GM12891 (cell line): ENCODE measurements around the gene RIMBP3B.
"Not testable (repeated sequence)": the region's sequence is repeated elsewhere in the genome, so short reads cannot be mapped to it uniquely, and the experiment has no call there.

ENCODE experiments used
- POLR2A ChIP-seq: IDR thresholded peaks from 2 replicates; pipeline ENCODE4 v1.6.1; 2011; ENCODE audit warnings: low read depth, low read length, control low read depth
- POLR2AphosphoS5 ChIP-seq: IDR thresholded peaks from 2 replicates; pipeline ENCODE4 v1.6.1; 2011; ENCODE audit warnings: low read depth, low read length, control low read depth
- TAF1 ChIP-seq: IDR thresholded peaks from 2 replicates; pipeline ENCODE4 v1.6.1; 2011; ENCODE audit warnings: low read depth, low read length, control low read depth

DNA sequence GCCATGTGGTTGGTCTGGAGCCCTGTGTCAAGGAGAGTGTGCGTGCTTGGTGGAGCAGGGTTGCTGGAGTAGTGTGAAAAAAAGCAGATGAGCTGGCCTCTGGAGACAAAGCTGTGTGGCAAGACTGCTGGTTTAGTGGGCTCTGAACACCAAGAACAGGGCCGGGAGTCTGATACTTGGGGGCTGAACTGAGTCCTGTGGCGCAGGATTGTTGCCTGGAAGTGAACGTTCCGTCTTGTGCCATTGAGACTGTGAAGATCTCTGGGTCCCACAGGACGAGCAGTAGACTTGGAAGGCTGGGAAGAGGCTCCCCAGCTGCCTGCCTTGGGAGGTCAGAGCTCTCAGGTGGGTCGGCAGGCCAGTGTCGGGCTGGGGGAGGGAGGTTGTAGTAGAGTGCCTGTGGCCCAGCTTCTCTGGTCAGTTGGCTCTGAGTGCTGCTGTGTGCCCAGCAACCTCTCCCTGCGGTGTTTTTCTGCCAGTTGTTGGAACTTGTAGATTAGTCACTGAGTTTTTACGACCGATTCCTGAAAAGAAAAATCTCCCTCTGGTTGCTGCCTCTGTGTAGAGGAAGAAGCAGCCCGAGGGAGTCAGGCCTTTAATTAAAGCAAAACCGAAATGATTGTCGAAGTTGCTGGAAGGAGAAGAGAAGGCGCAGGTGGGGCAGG is 35.6 kb downstream of the RIMBP3B start:
- TF ChIP-seq POLR2A, TAF1, POLR2AphosphoS5: not testable (repeated sequence)
